WERI-Rb-1 (cell line): ENCODE measurements around the gene JAML.

Experiments used
- DNase-seq: peaks from one replicate; pipeline ENCODE4 v3.0.0-alpha.2; 2020
- H3K27ac ChIP-seq: fragments of 250-450 bp; sonication (Bioruptor Pico); 2 replicates; pipeline ENCODE4 v1.5.1; 2020; ENCODE audit warnings: mild to moderate bottlenecking, moderate library complexity
- H3K27me3 ChIP-seq: fragments of 250-450 bp; sonication (Bioruptor Pico); 2 replicates; pipeline ENCODE4 v1.5.1; 2021; ENCODE audit warnings: mild to moderate bottlenecking, low read depth, moderate library complexity; ENCODE audit not compliant: insufficient read depth, severe bottlenecking
- H3K36me3 ChIP-seq: fragments of 250-450 bp; sonication (Bioruptor Pico); 2 replicates; pipeline ENCODE4 v1.5.1; 2020; ENCODE audit warnings: mild to moderate bottlenecking, moderate library complexity
- H3K4me3 ChIP-seq: 2 replicates; pipeline ENCODE4 v1.5.1; 2011; ENCODE audit warnings: low read depth, mild to moderate bottlenecking, control low read depth, low read length
- H3K9me3 ChIP-seq: fragments of 250-450 bp; sonication (Bioruptor Pico); 2 replicates; pipeline ENCODE4 v1.5.1; 2021; ENCODE audit warnings: mild to moderate bottlenecking, moderate library complexity; ENCODE audit not compliant: severe bottlenecking
- TF ChIP-seq, protein P1 (sequence below): IDR thresholded peaks from 2 replicates; pipeline ENCODE4 v1.5.1; 2011; ENCODE audit warnings: low read depth, mild to moderate bottlenecking, control low read depth, inconsistent platforms, low read length

The JAML gene

DNA sequence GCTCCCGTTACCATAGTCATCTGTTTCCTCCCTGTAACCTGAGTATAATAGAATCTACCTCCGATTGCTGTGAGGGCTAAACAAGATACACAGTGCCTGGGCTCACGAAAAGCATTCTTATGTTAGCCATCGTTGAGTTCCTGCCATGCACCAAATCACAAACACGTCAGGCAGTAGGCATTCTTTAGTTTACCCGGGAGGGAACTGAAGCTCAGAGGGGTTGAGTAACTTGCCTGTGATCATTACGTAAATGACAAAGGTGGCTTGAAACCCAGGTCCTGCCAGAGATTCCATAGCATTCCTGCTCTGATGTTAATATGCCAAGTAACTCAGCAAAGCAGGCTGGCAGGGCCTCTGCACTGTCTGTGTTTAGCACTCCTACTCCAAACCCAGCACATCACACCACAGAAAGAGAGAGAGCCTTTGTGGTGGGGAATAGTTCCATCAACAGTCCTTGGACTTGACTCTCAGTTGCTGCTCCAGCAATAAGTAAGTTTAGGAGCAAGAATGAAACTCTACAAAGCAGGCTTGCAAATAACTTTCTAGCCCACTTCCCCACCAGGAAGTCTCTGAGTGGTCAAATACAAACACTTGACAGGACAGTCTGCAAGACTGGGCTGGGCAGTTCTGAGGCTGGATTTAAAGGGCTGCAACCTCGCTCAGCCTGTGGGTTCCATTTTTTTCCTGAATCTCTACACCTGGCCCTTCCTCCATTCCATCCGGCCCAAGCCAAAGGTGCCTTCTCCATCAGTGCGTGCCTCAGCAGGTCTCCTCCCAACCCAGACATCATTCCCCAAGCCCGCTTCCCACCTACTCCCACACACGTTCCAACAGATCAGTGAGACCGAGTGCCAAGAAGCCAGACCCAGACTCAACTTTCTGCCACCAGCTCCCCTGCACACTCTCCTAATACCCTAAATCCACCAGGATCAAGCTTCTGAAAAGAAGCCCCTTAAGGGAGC is 49.5 kb downstream of the JAML start:
- no peak for DNase-seq

DNA sequence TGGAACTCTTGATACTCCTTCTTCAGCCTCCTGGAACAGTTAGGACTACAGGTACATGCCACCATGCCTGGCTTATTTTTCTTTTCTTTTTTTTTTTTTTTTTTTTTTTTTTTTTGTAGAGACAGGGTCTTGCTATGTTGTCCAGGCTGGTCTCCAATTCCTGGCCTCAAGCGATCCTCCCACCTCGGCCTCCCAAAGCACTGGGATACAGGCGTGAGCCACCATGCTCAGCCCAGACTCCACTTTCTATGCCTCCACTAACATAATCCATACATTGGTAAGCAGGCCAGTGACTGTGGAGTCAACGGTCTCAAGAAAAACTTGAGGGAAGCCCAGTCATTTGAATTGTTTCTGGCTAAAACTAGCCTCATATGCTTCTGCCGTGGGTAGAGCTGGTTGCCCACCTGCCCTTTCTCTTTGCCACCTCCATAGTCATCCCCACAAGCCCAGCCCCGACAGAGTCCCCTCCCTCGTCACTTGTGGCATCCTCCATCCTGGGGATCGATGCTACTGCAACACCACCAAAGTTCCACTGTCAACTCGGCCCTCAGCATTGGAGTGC is 50.7 kb downstream of the JAML start:
- Histone ChIP-seq H3K27ac (no peak overlapping the region), H3K9me3 (no peaks in the 10 kb centered on the region), H3K4me3 (no peak overlapping the region), H3K27me3 (no peaks in the 10 kb centered on the region), H3K36me3 (no peaks in the 10 kb centered on the region)
- TF ChIP-seq, protein P1, sequence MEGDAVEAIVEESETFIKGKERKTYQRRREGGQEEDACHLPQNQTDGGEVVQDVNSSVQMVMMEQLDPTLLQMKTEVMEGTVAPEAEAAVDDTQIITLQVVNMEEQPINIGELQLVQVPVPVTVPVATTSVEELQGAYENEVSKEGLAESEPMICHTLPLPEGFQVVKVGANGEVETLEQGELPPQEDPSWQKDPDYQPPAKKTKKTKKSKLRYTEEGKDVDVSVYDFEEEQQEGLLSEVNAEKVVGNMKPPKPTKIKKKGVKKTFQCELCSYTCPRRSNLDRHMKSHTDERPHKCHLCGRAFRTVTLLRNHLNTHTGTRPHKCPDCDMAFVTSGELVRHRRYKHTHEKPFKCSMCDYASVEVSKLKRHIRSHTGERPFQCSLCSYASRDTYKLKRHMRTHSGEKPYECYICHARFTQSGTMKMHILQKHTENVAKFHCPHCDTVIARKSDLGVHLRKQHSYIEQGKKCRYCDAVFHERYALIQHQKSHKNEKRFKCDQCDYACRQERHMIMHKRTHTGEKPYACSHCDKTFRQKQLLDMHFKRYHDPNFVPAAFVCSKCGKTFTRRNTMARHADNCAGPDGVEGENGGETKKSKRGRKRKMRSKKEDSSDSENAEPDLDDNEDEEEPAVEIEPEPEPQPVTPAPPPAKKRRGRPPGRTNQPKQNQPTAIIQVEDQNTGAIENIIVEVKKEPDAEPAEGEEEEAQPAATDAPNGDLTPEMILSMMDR: no peak
- no peak for DNase-seq

More for the DNA sequence above, 49.5 kb downstream of the JAML start:
- no peaks in the 10 kb centered on the region for H3K27me3 ChIP-seq
- H3K9me3 ChIP-seq: no peaks in the 10 kb centered on the region
- TF ChIP-seq, protein P1: no peak
- H3K4me3 ChIP-seq: no peak overlapping the region
- H3K27ac ChIP-seq: no peak overlapping the region
- no peaks in the 10 kb centered on the region for H3K36me3 ChIP-seq

DNA sequence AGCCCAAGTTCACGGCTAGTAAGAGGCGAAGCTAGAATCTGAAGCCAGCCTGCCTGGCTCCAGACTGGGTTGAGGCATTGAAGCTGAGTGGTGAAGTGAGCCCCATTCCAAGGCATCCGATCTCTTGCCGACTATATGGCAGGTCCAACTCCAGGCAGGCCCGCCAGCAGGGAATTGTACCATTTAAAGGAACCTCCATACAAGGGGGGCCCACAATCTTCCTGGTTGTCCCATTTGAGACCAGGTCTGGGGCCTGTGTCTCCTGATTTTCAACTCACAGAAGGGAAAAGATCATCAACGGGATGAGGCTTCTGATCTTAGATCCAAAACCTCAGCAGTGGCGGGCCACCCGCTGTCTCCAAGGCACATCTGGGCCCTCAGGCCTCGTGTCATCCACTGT is 52.5 kb downstream of the JAML start:
- DNase-seq: no peak
- TF ChIP-seq, protein P1: no peak
- no peak overlapping the region for H3K27ac ChIP-seq
- no peaks in the 10 kb centered on the region for H3K27me3 ChIP-seq
- no peak overlapping the region for H3K4me3 ChIP-seq
- H3K36me3 ChIP-seq: no peaks in the 10 kb centered on the region
- no peaks in the 10 kb centered on the region for H3K9me3 ChIP-seq

DNA sequence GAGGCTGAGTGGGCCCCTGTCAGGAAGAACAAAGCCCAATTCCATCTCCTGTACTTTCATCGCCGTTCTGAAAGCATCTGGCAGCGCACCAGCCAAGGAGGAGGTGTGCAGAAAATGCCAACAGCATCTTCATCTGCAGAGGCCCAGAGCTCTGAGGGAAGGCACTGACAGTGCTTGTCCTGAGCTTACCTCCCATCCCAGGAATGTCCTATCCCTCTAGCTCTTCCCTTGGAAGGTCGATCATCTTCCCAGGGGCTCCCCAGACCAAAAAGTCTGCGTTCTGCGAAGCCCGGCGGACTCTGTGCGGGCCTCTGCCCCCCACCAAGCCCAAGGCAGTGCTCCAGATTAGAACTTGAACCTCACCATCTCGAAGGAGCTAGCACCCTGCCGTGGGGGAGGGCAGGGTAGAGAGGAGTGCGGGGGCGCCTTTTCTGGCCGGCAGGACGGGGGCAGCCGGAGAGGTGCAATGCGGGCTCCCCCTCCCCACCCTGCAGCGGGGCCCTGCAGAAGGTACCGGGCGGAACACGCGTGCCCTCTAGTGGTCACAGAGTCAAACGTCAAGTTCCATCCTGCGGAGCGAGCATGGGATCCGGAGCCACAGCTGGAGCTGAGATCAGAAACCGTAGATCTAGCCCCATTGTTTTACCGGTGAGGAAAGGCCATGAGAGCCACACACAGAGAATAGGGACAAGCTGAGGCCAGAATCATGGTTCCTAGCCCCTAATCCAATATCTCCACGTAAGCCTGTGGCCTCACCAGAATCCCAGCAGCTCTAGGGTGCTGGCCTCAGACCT is 53.3 kb downstream of the JAML start:
- DNase-seq: peak; percentile 79
- H3K4me3 ChIP-seq: no peak overlapping the region
- TF ChIP-seq, protein P1: peak; percentile 90

DNA sequence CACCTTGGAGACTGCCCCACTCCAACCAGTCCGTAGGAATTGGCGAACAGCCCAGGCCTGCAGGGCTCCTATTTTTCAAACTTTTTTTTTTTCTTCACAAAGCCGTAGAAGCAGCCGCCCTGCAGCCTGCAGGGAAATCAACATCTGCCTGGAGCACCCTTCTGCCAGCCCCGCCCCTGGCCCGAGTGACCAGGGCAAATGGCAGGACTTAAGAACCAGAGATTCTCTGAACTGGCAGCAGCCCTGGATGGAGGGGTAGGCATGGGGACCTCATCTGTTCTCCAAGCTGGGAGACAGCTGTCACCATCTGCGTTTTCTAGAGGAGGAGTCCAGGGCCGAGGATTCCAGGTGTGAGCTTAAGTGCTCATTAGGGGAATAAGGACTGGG is 53.9 kb downstream of the JAML start:
- H3K27me3 ChIP-seq: no peaks in the 10 kb centered on the region
- no peaks in the 10 kb centered on the region for H3K36me3 ChIP-seq
- no peak overlapping the region for H3K4me3 ChIP-seq
- H3K9me3 ChIP-seq: no peaks in the 10 kb centered on the region
- no peak overlapping the region for H3K27ac ChIP-seq
- DNase-seq: no peak
- TF ChIP-seq, protein P1: no peak

More for the DNA sequence above, 53.3 kb downstream of the JAML start:
- Histone ChIP-seq H3K36me3 (no peaks in the 10 kb centered on the region), H3K27me3 (no peaks in the 10 kb centered on the region), H3K9me3 (no peaks in the 10 kb centered on the region), H3K27ac (no peak overlapping the region)
